ENCODE results near the gene PSD2.
"Not testable (repeated sequence)": the region's sequence is repeated elsewhere in the genome, so short reads cannot be mapped to it uniquely, and the experiment has no call there.

The PSD2 gene

DNA sequence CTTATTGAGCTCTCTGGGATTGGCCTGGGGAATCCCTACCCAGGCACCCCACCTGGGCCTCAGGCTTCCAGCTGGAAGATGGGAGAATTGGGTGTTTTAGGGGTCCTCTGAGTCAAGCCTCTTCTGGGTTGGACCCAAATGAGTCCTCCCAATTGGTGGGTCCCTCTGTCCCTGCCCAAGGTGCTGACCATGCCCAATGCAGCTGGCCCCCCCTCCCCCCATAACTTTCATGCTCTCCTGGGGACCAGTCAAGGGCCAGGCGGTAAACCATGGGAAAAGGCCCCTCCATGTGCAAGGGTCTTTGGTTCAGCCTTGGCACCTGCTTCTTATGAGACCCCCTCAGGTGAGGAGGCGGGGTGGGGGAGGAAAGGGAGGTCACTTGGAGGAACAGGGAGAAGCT is 3.4 kb upstream of the PSD2 start:
- DNase-seq = no peak

DNA sequence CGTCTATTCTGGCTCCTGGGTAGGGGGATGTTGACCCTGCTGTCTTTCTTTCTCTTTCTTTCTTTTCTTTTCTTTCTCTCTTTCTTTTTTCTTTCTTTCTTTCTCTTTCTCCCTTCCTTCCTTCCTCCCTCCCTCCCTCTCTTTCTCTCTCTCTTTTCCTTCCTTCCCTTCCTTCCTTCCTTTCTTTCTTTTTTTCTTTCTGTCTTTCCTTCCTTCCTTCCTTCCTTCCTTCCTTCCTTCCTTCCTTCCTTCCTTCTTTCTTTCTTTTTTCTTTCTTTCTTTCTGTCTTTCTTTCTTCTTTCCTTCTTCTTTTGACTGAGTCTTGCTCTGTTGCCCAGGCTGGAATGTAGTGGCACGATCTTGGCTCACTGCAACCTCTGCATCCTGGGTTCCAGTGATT is 3.0 kb upstream of the PSD2 start:
- DNase-seq = not testable (repeated sequence)

- DNase-seq = no peak
Observed at GRCh38 chr5:139794067-139794846, 1.4 kb upstream of the PSD2 start.

GRCh38 chr5:139796061-139796806 is 626 bp downstream of the PSD2 start:
- DNase-seq = no peak

- DNase-seq = no peak
Observed at GRCh38 chr5:139797335-139797734, 1.7 kb downstream of the PSD2 start.

GRCh38 chr5:139797856-139798510 is 2.4 kb downstream of the PSD2 start:
- no peak for DNase-seq

DNA sequence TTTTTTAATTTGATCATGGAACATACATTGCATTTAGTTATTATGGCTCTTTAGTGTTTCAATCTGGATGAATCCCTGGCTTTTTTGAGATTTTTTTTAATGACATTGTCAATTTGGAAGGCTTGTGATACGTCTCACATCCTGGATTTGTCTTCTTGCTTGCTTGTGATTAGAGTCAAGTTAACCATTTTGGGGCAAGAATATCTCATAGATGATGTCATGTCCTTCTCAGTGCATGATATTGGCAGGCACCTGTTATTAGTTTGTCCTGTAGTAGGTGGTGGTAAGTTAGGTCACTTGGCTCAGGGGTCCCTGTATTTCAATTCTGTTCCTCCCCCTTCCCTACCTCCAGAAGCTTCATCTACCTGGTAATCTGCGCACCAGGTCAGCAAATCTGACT is 3.3 kb downstream of the PSD2 start:
- DNase-seq = no peak

DNA sequence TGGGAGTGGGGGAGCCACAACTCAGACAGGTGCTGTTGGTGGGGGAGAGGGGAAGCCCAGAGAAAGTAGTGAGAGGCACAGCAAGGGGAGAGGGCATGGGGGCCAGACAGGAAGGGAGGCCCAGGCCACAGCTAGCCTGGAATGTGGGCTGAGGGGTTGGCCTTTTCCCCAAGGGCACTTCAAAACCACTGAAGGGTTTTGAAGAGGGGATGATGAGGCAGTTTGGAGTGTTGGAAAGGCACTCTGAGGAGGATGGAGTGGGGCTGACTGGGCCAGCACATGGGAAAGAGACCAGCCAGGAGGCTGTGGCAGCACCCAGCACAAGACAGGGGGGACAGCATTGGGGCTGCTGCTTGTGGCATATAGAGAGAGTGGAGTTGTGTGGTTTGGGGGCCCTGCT is 3.8 kb downstream of the PSD2 start:
- no peak for DNase-seq

DNA sequence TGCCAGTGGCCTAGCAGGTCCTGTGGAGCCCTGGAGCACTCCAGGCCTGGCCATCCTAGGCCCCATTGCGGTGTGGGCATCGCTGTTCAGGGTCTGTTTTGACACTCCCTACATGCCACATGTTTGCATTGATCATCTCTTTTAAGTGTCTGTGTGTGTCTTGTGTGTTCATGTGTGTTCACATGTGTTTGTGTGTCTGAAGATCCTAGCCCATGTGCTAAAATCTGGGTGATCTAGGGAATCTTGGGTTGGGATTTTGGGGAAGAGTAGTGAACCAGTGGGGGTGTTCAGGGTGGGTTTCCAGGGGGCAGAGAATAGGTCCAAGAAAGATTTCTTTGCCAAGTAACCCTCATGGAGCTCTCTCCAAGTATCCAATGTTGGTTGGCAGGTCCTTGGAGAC is 8.4 kb downstream of the PSD2 start:
- no peak for DNase-seq

DNA sequence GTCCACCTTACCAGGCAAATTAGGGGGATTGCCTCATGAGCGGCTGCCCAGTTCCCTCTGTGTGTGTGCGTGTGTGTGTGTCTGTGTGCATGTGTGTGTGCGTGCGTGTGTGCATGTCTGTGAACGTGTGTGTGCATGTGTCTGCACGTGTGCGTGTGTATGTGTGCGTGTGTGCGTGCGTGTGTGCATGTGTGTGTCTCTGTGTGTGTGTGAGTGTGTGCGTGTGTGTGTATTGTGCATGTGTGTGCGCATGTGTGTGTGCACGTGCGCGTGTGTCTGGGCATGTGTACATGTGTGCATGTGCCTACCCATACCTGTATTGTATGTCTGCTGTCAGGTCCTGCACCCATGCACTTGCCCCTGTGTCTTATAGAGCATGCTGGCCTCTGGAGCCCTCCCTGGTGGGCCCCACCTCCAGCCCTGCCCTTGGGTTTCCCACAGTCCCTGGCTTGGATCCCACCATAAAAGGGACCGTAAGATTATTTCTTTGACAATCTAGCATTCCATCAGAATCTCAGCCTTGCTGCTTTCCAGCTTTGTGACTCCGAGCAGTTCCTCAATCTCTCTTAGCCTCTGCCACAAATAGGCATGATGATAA is 9.3 kb downstream of the PSD2 start:
- DNase-seq = no peak

DNA sequence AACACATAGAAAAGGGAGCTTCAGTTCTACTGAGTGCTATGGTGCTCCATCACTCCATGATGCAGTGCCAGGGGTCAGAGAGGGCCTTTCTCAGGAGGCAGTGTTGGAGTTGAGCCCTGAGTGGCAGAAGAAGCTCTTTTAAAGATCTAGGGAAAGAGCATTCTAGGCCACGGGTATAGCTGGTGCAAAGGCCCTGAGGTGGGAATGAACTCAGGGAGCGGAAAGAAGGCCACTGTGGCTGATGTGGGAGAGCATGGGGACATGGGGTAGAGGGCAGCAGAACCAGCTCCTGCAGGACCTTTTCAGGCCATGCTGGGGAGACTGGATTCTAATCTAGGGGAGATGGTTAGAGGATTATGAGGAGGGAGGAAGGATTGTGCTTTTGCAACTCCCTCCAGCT is 9.9 kb downstream of the PSD2 start:
- no peak for DNase-seq

- no peak for DNase-seq
Observed at GRCh38 chr5:139806111-139806510, 10.5 kb downstream of the PSD2 start.

DNA sequence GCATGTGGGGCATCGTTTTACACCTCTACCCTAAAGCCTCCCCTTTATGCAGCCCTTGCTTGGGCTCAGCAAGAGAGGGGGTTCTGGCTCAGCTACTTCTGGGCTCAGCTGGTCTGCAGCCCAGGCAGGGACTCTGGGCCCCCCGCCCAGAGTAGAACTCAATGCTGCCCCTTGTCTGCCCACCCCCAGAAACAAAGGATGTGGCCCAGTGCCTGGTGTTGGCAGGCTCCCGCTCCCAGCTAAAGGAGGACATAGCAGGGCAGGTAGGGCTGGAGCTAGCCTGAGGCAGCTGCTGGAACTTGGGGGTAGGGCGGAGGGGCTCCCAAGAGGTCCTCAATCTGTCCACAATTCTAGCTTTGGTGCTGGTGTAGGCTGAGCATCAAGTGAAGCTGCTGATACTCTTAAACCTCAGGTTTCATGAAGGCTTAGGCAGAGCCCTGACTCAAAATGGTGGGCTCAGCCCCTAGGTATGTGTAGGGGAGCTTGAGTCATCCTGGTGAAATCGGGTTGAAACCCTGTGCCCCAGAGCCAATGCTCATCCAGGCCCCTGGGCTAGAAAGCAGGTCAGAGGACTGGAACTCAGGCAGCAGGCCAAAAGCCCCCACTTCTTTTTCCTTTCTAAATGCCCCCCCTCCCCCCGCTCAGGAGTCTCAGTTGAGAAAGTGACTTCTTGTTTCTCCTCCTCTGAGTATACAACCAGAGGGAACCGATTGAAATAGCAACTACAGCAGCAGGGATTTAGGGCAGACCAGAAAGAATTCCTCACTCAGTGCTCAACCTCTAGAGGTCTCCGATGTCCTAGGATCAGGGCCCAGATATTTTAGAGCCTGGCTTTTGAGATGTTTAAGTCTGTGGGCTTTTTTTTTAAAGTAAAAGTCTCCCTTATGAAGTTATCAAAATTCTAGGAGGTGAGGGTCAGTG is 11.4 kb downstream of the PSD2 start:
- no peak for DNase-seq

DNA sequence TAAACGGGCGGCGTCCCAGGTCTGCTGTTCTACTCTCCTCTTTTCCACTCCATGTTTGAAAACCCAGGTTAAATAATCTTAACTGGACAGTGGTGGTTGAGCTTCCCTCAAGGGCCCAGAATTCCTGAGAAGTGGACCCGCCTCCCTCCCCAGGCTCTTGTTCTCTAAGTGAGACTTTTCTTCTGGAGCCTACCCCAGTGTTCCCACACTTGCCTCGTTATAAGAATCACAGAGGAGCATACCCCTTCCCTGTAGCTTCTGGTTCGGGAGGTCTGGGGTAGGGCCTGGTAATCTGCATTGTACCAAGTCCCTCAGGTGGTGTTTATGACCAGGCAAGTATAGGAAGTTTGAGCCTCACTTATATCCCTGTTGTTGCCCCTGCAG is 12.0 kb downstream of the PSD2 start:
- DNase-seq = no peak

GRCh38 chr5:139808481-139809330 is 13.1 kb downstream of the PSD2 start:
- DNase-seq = peak; percentile 27

DNA sequence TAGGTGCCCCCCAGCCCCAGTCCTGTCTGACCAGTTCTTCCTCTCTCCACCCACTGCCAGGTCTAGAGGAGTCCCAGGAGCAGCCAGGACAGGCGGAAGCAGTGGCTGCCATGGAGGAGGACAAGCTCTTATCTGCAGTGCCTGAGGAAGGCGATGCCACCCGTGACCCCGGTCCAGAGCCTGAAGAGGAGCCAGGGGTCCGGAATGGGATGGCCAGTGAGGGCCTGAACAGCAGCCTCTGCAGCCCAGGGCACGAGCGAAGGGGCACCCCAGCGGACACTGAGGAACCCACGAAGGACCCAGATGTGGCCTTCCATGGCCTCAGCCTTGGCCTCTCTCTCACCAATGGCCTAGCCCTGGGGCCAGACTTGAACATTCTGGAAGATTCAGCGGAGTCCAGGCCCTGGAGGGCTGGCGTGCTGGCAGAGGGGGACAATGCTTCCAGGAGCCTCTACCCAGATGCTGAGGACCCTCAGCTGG is 13.8 kb downstream of the PSD2 start:
- DNase-seq = no peak

- no peak for DNase-seq
Observed at GRCh38 chr5:139810341-139811273, 15.0 kb downstream of the PSD2 start.

GRCh38 chr5:139811274-139811607 is 15.6 kb downstream of the PSD2 start:
- DNase-seq = no peak

GRCh38 chr5:139812323-139812722 is 16.7 kb downstream of the PSD2 start:
- no peak for DNase-seq

Data from suppressor macrophage treated with lipopolysaccharide for 4 hours (primary cell).